ENCODE measurements around the gene TNFRSF14. TPM values are rescaled to one million over a fixed set of nuclear protein-coding genes. Genes with fewer than 3 reads are reported as not detected.

The TNFRSF14 gene
- total and polyA plus RNA-seq, 2 experiments from 2014 or later = not detected

GRCh38 chr1:2520206-2520605 lies 36.0 kb upstream of the TNFRSF14 start:
- ATAC-seq (no peak), DNase-seq (ENCODE audit: low spot score) (no peak)
- Histone ChIP-seq H4K20me1 (replicated peaks; ENCODE audit: insufficient read depth) (peaks cover 31% of the 10 kb centered on the region), H3K79me2 (replicated peaks; ENCODE audit: insufficient read depth) (peaks cover 38% of the 10 kb centered on the region), H2AFZ (no peak overlapping the region), H3K36me3 (ENCODE audit: insufficient read depth) (peaks cover 5% of the 10 kb centered on the region; the same call in 1 of the 2 replicates), H3K27ac (ENCODE audit: low read depth) (no peak overlapping the region), H3K9me2 (ENCODE audit: insufficient read depth) (no peaks in the 10 kb centered on the region), H3F3A (replicated peaks; ENCODE audit: low read depth) (no peaks in the 10 kb centered on the region), H3K4me3 (no peak overlapping the region), H3K27me3 (ENCODE audit: insufficient read depth) (no peaks in the 10 kb centered on the region), H3K4me2 (no peak overlapping the region), H3K4me1 (ENCODE audit: insufficient read depth) (peaks cover 12% of the 10 kb centered on the region; the same call in 1 of the 2 replicates)
- Mint-ChIP-seq H3K4me3 (no peak overlapping the region), H3K9me3 (no peaks in the 10 kb centered on the region), H3K4me1 (peaks cover 20% of the 10 kb centered on the region), H3K27me3 (ENCODE audit: insufficient read depth, low read depth, poor library complexity) (peaks cover 4% of the 10 kb centered on the region), H3K27ac (no peak overlapping the region), H3K36me3 (ENCODE audit: low read depth) (peaks cover 32% of the 10 kb centered on the region)
- no peak for TF ChIP-seq CREB1 (CRISPR knock-in tag; IDR thresholded peaks at IDR 0.05; ENCODE audit: low read depth)
- no peak for TF ChIP-seq NANOG (IDR thresholded peaks at IDR 0.05; ENCODE audit: borderline replicate concordance)
- TF ChIP-seq REST (IDR thresholded peaks at IDR 0.05; ENCODE audit: unreplicated experiment) = no peak
- no peak for TF ChIP-seq EZH2phosphoT487 (IDR thresholded peaks at IDR 0.05; ENCODE audit: unreplicated experiment)
- no peak for TF ChIP-seq ZNF462 (CRISPR knock-in tag; IDR thresholded peaks at IDR 0.05)
